OCI-LY1 (cell line): Measurements from ENCODE around the gene MAST4.
"Not testable (repeated sequence)": the region's sequence is repeated elsewhere in the genome, so short reads cannot be mapped to it uniquely, and the experiment has no call there.

Experiments used
- CTCF ChIP-seq: fragments of 200-600 bp; sonication (generic), shearing (Covaris generic); IDR thresholded peaks from 2 replicates; pipeline ENCODE4 v1.5.1; 2017; ENCODE audit warnings: mild to moderate bottlenecking, antibody characterized with exemption, low read length, moderate library complexity, mixed read lengths
- EZH2 ChIP-seq: fragments of 200-600 bp; sonication (generic), shearing (Covaris generic); IDR thresholded peaks from 2 replicates; pipeline ENCODE4 v1.8.0; 2017; ENCODE audit warnings: borderline replicate concordance, mixed run types, mild to moderate bottlenecking, antibody characterized with exemption, low read length, moderate library complexity, mixed read lengths

DNA sequence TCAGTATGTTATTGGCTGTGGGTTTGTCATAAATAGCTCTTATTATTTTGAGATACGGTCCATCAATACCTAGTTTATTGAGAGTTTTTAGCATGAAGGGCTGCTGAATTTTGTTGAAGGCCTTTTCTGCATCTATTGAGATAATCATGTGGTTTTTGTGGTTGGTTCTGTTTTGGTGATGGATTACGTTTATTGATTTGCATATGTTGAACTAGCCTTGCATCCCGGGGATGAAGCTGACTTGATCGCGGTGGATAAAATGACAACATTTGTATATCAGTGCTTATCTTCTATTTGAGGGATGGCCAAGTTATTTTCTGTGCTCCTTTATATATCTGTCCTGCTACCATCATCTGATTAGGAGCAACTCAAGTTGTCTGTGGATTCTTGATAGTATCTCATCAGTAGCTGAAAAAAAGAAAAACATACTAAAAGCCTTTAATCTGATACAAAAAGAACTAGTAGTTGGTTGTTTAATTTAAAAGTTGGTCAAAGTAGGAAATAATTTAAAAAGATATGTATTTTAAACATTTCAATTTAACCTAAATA is 531.2 kb downstream of the MAST4 start:
- not testable (repeated sequence) for TF ChIP-seq CTCF, EZH2
